NT2/D1 (cell line): ENCODE measurements around the gene TIMM21.

Experiments used
- SUZ12 ChIP-seq: IDR thresholded peaks from 2 replicates; pipeline ENCODE4 v1.6.1; 2011; ENCODE audit not compliant: insufficient read length, insufficient read depth; ENCODE audit errors: extremely low read depth
- YY1 ChIP-seq: IDR thresholded peaks from 2 replicates; pipeline ENCODE4 v1.6.1; 2011; ENCODE audit not compliant: insufficient read length, insufficient read depth
- ZNF274 ChIP-seq: IDR thresholded peaks from 2 replicates; pipeline ENCODE4 v1.6.1; 2011; ENCODE audit warnings: mild to moderate bottlenecking, low read depth, low read length

- TF ChIP-seq SUZ12 (no peak), YY1 (no peak), ZNF274 (no peak)
Observed at GRCh38 chr18:74182335-74182734, 34.0 kb downstream of the TIMM21 start.
